ENCODE data around the gene PROSER1. TPM values are rescaled to one million over a fixed set of nuclear protein-coding genes. Genes with fewer than 3 reads are reported as not detected.

PROSER1 gene
- total RNA-seq, 1 donor from 2014 or later = 35.6 TPM

DNA sequence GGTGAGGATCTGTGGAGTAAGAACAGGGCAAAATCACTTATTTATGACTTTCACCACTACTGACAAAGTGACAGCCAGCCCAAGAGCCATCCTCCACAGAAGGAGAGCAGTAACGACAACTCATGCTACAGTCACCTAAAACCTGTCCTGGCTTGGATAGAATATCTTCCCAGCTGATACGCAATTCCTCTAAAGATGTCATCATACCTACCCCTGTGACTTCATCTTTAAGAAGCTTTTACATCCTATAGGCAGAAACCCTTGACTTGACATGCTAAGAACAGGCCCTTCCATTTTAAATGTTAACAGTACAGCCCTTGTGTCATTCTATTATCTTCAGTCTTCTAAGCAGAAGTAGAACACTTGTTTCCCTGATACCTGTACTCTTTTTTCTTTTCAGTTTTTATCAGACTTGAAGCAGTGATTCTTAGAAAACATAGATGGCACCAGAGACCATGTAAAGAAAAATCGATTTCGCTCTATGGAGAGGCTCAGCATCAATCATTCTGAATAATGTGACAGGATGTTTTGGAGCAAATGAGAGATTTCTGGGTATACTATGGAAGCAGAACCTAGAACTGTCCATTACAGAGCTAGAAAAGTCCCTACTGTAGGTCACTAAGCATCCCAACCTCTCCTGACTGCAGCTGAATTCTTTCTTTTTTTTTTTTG is 67.4 kb downstream of the PROSER1 start:
- intact Hi-C loops (cut with DNase I) = no loop called here
- Histone ChIP-seq H3K27ac (no peak overlapping the region), H3K36me3 (no peaks in the 10 kb centered on the region), H3K27me3 (ENCODE audit: low read depth) (no peaks in the 10 kb centered on the region), H3K4me1 (no peaks in the 10 kb centered on the region), H3K4me3 (no peak overlapping the region), H3K9me3 (no peaks in the 10 kb centered on the region)
- ATAC-seq = no peak
- TF ChIP-seq, protein P1, sequence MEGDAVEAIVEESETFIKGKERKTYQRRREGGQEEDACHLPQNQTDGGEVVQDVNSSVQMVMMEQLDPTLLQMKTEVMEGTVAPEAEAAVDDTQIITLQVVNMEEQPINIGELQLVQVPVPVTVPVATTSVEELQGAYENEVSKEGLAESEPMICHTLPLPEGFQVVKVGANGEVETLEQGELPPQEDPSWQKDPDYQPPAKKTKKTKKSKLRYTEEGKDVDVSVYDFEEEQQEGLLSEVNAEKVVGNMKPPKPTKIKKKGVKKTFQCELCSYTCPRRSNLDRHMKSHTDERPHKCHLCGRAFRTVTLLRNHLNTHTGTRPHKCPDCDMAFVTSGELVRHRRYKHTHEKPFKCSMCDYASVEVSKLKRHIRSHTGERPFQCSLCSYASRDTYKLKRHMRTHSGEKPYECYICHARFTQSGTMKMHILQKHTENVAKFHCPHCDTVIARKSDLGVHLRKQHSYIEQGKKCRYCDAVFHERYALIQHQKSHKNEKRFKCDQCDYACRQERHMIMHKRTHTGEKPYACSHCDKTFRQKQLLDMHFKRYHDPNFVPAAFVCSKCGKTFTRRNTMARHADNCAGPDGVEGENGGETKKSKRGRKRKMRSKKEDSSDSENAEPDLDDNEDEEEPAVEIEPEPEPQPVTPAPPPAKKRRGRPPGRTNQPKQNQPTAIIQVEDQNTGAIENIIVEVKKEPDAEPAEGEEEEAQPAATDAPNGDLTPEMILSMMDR (IDR thresholded peaks at IDR 0.05) = no peak
- no peak for DNase-seq

DNA sequence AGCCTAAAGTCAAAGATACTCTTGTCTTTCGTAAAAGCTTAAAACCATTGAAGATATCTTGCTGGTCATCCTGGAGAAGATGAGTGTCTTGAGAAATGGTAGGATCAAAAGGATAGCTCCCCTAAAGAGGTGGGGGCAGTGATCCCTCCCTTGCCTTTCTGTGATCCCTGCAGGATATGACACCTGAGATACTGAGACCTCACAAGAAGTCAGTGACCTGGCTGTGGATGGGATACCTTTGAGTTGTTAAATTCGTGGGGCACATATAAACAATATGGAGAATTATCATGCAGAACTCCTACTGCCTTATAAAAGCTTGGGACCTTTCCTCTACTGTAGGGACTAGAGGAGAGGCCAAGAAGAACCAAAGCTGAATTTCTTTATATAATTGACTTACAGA is 68.7 kb downstream of the PROSER1 start:
- TF ChIP-seq, protein P1 (IDR thresholded peaks at IDR 0.05) = no peak
- H3K27me3 ChIP-seq (ENCODE audit: low read depth) = no peaks in the 10 kb centered on the region
- ATAC-seq (no peak), DNase-seq (no peak)
- no peak overlapping the region for H3K27ac ChIP-seq
- intact Hi-C loops (cut with DNase I) = no loop called here
- H3K36me3 ChIP-seq = no peaks in the 10 kb centered on the region
- H3K4me1 ChIP-seq = no peaks in the 10 kb centered on the region
- no peak overlapping the region for H3K4me3 ChIP-seq
- no peaks in the 10 kb centered on the region for H3K9me3 ChIP-seq

DNA sequence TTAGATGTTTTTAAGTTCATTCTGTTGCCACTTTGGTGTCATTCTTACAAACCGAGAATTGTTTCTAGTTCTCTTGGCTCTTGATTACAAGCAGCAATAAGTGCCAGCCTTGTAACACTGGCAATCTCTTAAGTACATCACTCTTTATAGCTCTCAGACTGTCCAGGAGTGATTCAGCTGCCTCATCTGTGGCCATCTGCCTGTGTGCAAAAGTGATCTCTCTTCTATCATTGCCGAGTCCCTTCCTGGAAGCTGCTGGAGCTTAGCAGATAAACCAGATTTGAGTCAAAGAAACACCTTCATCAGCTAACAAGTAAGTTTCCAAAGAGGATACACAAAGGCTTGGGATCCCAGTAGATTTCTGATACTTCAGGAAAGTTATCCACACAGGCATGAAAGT is 70.4 kb downstream of the PROSER1 start:
- DNase-seq = no peak
- Histone ChIP-seq H3K27ac (no peak overlapping the region), H3K4me1 (no peaks in the 10 kb centered on the region), H3K36me3 (no peaks in the 10 kb centered on the region), H3K4me3 (no peak overlapping the region), H3K27me3 (ENCODE audit: low read depth) (no peaks in the 10 kb centered on the region), H3K9me3 (no peaks in the 10 kb centered on the region)
- TF ChIP-seq, protein P1 (IDR thresholded peaks at IDR 0.05) = no peak
- intact Hi-C loops (cut with DNase I) = no loop called here
- no peak for ATAC-seq

DNA sequence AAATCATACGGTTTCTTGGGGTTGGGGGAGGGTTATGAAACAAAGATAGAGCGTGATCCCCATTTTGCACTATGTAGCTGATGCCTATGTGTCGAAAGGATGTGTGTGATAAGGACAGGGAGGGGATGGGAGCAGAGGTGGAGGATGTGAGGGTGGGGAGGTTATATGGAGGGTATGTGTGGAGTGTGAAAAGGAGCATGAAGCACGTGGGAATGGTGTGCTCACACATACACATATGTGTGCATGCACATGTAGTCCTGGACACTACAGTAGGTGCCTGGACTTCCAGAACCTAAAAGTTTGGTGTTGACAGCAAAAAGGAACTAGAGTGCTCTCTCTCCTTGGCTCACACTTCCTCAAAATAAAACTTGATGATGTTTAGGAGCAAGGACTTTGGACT is 72.6 kb downstream of the PROSER1 start:
- H3K4me3 ChIP-seq = no peak overlapping the region
- H3K4me1 ChIP-seq = no peaks in the 10 kb centered on the region
- ATAC-seq (no peak), DNase-seq (no peak)
- H3K27ac ChIP-seq = no peak overlapping the region
- H3K27me3 ChIP-seq (ENCODE audit: low read depth) = no peaks in the 10 kb centered on the region
- H3K36me3 ChIP-seq = no peaks in the 10 kb centered on the region
- H3K9me3 ChIP-seq = no peaks in the 10 kb centered on the region
- TF ChIP-seq, protein P1 (IDR thresholded peaks at IDR 0.05) = no peak
- intact Hi-C loops (cut with DNase I) = no loop called here

DNA sequence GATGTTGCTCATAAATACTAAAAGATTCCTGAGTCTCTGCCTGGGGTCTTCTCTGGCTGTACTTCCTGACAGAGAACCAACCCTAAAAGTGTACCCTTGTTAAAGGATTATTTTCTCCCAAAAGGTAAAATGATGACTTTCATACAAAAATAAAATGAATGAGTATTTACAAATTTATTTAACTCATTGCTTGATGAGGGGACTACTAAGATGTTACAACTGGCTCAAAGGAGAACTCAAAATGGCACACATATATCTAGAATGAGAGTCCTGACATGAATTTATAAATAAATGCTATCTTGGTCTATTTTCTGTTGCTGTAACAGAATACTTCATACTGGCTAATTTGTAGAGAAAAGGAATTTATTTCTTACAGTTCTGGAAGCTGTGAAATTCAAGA is 77.7 kb downstream of the PROSER1 start:
- Histone ChIP-seq H3K4me3 (no peak overlapping the region), H3K27ac (no peak overlapping the region), H3K4me1 (no peaks in the 10 kb centered on the region), H3K9me3 (no peaks in the 10 kb centered on the region), H3K36me3 (no peaks in the 10 kb centered on the region), H3K27me3 (ENCODE audit: low read depth) (no peaks in the 10 kb centered on the region)
- DNase-seq (no peak), ATAC-seq (no peak)
- TF ChIP-seq, protein P1 (IDR thresholded peaks at IDR 0.05) = no peak
- intact Hi-C loops (cut with DNase I) = no loop called here

Other genes starting within 250 kb of the PROSER1 start
- gene STOML3, start 47.3 kb downstream of the PROSER1 start, total RNA-seq = 2.7 TPM
- 35.4 TPM for gene NHLRC3, start 367 bp upstream of the PROSER1 start, total RNA-seq

Data from lower lobe of right lung (tissue), 2 donors.